ENCODE results near the gene ZGRF1. TPM values are rescaled to one million over a fixed set of nuclear protein-coding genes. Genes with fewer than 3 reads are reported as not detected.

Gene ZGRF1
- total RNA-seq, 6 donors from 2014 or later = 2.6 to 9.4 (median 4.6) TPM

- ATAC-seq (ENCODE audit: low FRiP score in 2 of 2) (no peak), DNase-seq (no peak)
- Histone ChIP-seq H3K4me1 (peaks cover 45 to 60% (median 59%) of the 10 kb centered on the region in 4 donors), H3K9me3 (no peaks in the 10 kb centered on the region), H3K27ac (no peak overlapping the region), H3K27me3 (peaks cover 2 to 85% (median 53%) of the 10 kb centered on the region in 4 donors), H3K36me3 (no peaks in the 10 kb centered on the region), H3K4me3 (peak overlapping the region in 1 of 4 donors; percentile 58)
- 4 to 6% methylated on average over 15 of the region's 15 CpGs for WGBS, 2 donors
- TF ChIP-seq EP300 (IDR thresholded peaks at IDR 0.05) = no peak
Observed at GRCh38 chr4:112513971-112514646, 122.6 kb downstream of the ZGRF1 start.

GRCh38 chr4:112511803-112512118, 124.9 kb downstream of the ZGRF1 start:
- TF ChIP-seq POLR2A (IDR thresholded peaks at IDR 0.05) = no peak
- TF ChIP-seq EP300 (IDR thresholded peaks at IDR 0.05) = no peak
- no peak for TF ChIP-seq CTCF (IDR thresholded peaks at IDR 0.05)
- Histone ChIP-seq H3K4me3 (no peak overlapping the region), H3K27me3 (peaks cover 2 to 75% (median 44%) of the 10 kb centered on the region in 4 donors), H3K27ac (no peak overlapping the region), H3K4me1 (peaks cover 47 to 54% (median 50%) of the 10 kb centered on the region in 4 donors), H3K9me3 (no peaks in the 10 kb centered on the region), H3K36me3 (no peaks in the 10 kb centered on the region)
- DNase-seq = no peak
- ATAC-seq (ENCODE audit: low FRiP score in 2 of 2) = no peak
- WGBS, 2 donors = 46 to 47% methylated on average over 4 of the region's 4 CpGs

- H3K4me3 ChIP-seq = no peak overlapping the region
- 14 to 17% methylated on average over 30 to 40 of the region's 40 CpGs for WGBS, 2 donors
- H3K9me3 ChIP-seq = no peaks in the 10 kb centered on the region
- peaks cover 2 to 70% (median 40%) of the 10 kb centered on the region in 4 donors for H3K27me3 ChIP-seq
- H3K4me1 ChIP-seq = peaks cover 42 to 49% (median 45%) of the 10 kb centered on the region in 4 donors
- ATAC-seq (ENCODE audit: low FRiP score in 2 of 2) (no peak), DNase-seq (no peak)
- no peak overlapping the region for H3K27ac ChIP-seq
- H3K36me3 ChIP-seq = no peaks in the 10 kb centered on the region
- TF ChIP-seq EP300 (IDR thresholded peaks at IDR 0.05) (no peak), CTCF (IDR thresholded peaks at IDR 0.05) (no peak), POLR2AphosphoS5 (IDR thresholded peaks at IDR 0.05) (no peak), POLR2A (IDR thresholded peaks at IDR 0.05) (no peak)
Observed at GRCh38 chr4:112511093-112511802, 125.5 kb downstream of the ZGRF1 start.

GRCh38 chr4:112510291-112511092, 126.2 kb downstream of the ZGRF1 start:
- Histone ChIP-seq H3K4me3 (peak overlapping the region in 1 of 4 donors; percentile 7), H3K27me3 (peaks cover 2 to 62% (median 33%) of the 10 kb centered on the region in 4 donors), H3K36me3 (no peaks in the 10 kb centered on the region), H3K9me3 (no peaks in the 10 kb centered on the region), H3K4me1 (peaks cover 34 to 41% (median 38%) of the 10 kb centered on the region in 4 donors), H3K27ac (no peak overlapping the region)
- TF ChIP-seq CTCF (IDR thresholded peaks at IDR 0.05) (no peak), EP300 (IDR thresholded peaks at IDR 0.05) (no peak), POLR2A (IDR thresholded peaks at IDR 0.05) (no peak), POLR2AphosphoS5 (IDR thresholded peaks at IDR 0.05) (no peak)
- peak in 1 of 2 donors; percentile 41 for ATAC-seq (ENCODE audit: low FRiP score in 2 of 2)
- WGBS, 2 donors = 4 to 6% methylated on average over 21 to 30 of the region's 34 CpGs
- peak in 1 of 2 donors; percentile 76 for DNase-seq

All from upper lobe of left lung (tissue), 6 donors.